ENCODE measurements around the gene GPR75.

The GPR75 gene

GRCh38 chr2:53820711-53821110 is 39.1 kb downstream of the GPR75 start:
- no peaks in the 10 kb centered on the region for H3K79me2 ChIP-seq (ENCODE audit: insufficient read depth, low read length)
- TF ChIP-seq EZH2phosphoT487 (conservative IDR thresholded peaks at IDR 0.05; ENCODE audit: low read length) (no peak), CTCF (IDR thresholded peaks at IDR 0.05; ENCODE audit: insufficient read depth, low read length, poor library complexity, severe bottlenecking) (no peak)
- no peaks in the 10 kb centered on the region for H3F3A ChIP-seq (ENCODE audit: insufficient read depth)
- no peak overlapping the region for H3K4me2 ChIP-seq (ENCODE audit: low read depth, low read length, poor library complexity, severe bottlenecking)
- H3K27ac ChIP-seq (ENCODE audit: low read depth, low read length), result no peak overlapping the region
- no peak overlapping the region for H2AFZ ChIP-seq (ENCODE audit: low read depth, low read length, severe bottlenecking)
- H3K9me2 ChIP-seq (replicated peaks; ENCODE audit: insufficient read depth, low read length), result no peaks in the 10 kb centered on the region
- peaks cover 8% of the 10 kb centered on the region; the same call in 1 of the 2 replicates for H3K36me3 ChIP-seq (ENCODE audit: low read length)
- H3K9me3 ChIP-seq (ENCODE audit: insufficient read depth, low read length), result no peaks in the 10 kb centered on the region
- no peak overlapping the region for H3K4me3 ChIP-seq (ENCODE audit: insufficient read depth, low read length, poor library complexity, severe bottlenecking)
- no peaks in the 10 kb centered on the region for H4K20me1 ChIP-seq (ENCODE audit: low read depth, low read length)
- no peak overlapping the region for H3K9ac ChIP-seq (ENCODE audit: low read length)
- H3K27me3 ChIP-seq (ENCODE audit: low read length), result no peaks in the 10 kb centered on the region

- TF ChIP-seq CTCF (IDR thresholded peaks at IDR 0.05; ENCODE audit: insufficient read depth, low read length, poor library complexity, severe bottlenecking), result no peak
- no peak for TF ChIP-seq EZH2phosphoT487 (conservative IDR thresholded peaks at IDR 0.05; ENCODE audit: low read length)
- Histone ChIP-seq H3K9me2 (replicated peaks; ENCODE audit: insufficient read depth, low read length) (no peaks in the 10 kb centered on the region), H4K20me1 (ENCODE audit: low read depth, low read length) (no peaks in the 10 kb centered on the region), H2AFZ (ENCODE audit: low read depth, low read length, severe bottlenecking) (no peak overlapping the region), H3K4me2 (ENCODE audit: low read depth, low read length, poor library complexity, severe bottlenecking) (no peak overlapping the region), H3K9ac (ENCODE audit: low read length) (no peak overlapping the region), H3K4me3 (ENCODE audit: insufficient read depth, low read length, poor library complexity, severe bottlenecking) (no peak overlapping the region), H3F3A (ENCODE audit: insufficient read depth) (no peaks in the 10 kb centered on the region), H3K79me2 (ENCODE audit: insufficient read depth, low read length) (no peaks in the 10 kb centered on the region), H3K27ac (ENCODE audit: low read depth, low read length) (no peak overlapping the region), H3K9me3 (ENCODE audit: insufficient read depth, low read length) (no peaks in the 10 kb centered on the region), H3K36me3 (ENCODE audit: low read length) (peaks cover 14% of the 10 kb centered on the region; the same call in 1 of the 2 replicates), H3K27me3 (ENCODE audit: low read length) (no peaks in the 10 kb centered on the region)
These were observed 39.7 kb downstream of the GPR75 start for GRCh38 chr2:53820048-53820447.

GRCh38 chr2:53819634-53820033 is 40.1 kb downstream of the GPR75 start:
- Histone ChIP-seq H3K36me3 (ENCODE audit: low read length) (peaks cover 14% of the 10 kb centered on the region; the same call in 1 of the 2 replicates), H3K9me2 (replicated peaks; ENCODE audit: insufficient read depth, low read length) (no peaks in the 10 kb centered on the region), H3K9me3 (ENCODE audit: insufficient read depth, low read length) (no peaks in the 10 kb centered on the region), H3F3A (ENCODE audit: insufficient read depth) (no peaks in the 10 kb centered on the region), H3K79me2 (ENCODE audit: insufficient read depth, low read length) (no peaks in the 10 kb centered on the region), H3K27ac (ENCODE audit: low read depth, low read length) (no peak overlapping the region), H3K4me3 (ENCODE audit: insufficient read depth, low read length, poor library complexity, severe bottlenecking) (no peak overlapping the region), H4K20me1 (ENCODE audit: low read depth, low read length) (no peaks in the 10 kb centered on the region), H3K4me2 (ENCODE audit: low read depth, low read length, poor library complexity, severe bottlenecking) (no peak overlapping the region), H3K9ac (ENCODE audit: low read length) (no peak overlapping the region), H2AFZ (ENCODE audit: low read depth, low read length, severe bottlenecking) (no peak overlapping the region), H3K27me3 (ENCODE audit: low read length) (no peaks in the 10 kb centered on the region)
- TF ChIP-seq EZH2phosphoT487 (conservative IDR thresholded peaks at IDR 0.05; ENCODE audit: low read length) (no peak), CTCF (IDR thresholded peaks at IDR 0.05; ENCODE audit: insufficient read depth, low read length, poor library complexity, severe bottlenecking) (no peak)

All from SU-DHL-6 (cell line).